IMR-90 (cell line): ENCODE results near the gene ACSL1. TPM values are rescaled to one million over a fixed set of nuclear protein-coding genes. Genes with fewer than 3 reads are reported as not detected.

Experiments used
- ATAC-seq: fragments of 200-7000 bp; cut with Tn5 transposase; 2 replicates; pipeline ENCODE4 v1.9.1; 2020; ENCODE audit warnings: low read depth, mild to moderate bottlenecking, moderate library complexity
- BruUV-seq: library from RNA; stranded (reverse); fragments of 400-500 nt; replicated peaks from 2 replicates; lab custom pipeline; 2021; lab: Mats Ljungman, UMichigan
- CTCF ChIA-PET: fragments of 300-600 bp; formaldehyde crosslinking; extraction: SDS; loops from one replicate; lab custom pipeline; 2021; ENCODE audit warnings: antibody characterized with exemption; lab: Yijun Ruan, JAX
- POLR2A ChIA-PET: fragments of 300-600 bp; sonication (Branson Sonifier 250); formaldehyde crosslinking; loops from one replicate; lab custom pipeline; 2022; ENCODE audit warnings: antibody characterized with exemption; ENCODE audit not compliant: unreplicated experiment; lab: Charles Lee
- DNase-seq: peaks from one replicate; pipeline ENCODE4 v3.0.0; 2013
- H2AFZ ChIP-seq: replicated peaks from 2 replicates; pipeline ENCODE3; 2013; ENCODE audit warnings: low read length, mild to moderate bottlenecking; ENCODE audit not compliant: poor library complexity
- H2AK5ac ChIP-seq: 2 replicates; pipeline ENCODE4 v1.6.1; 2013; ENCODE audit warnings: low read depth, low read length, inconsistent platforms
- H2AK9ac ChIP-seq: replicated peaks from 2 replicates; pipeline ENCODE3; 2013; ENCODE audit warnings: mild to moderate bottlenecking, low read depth, low read length, moderate library complexity; ENCODE audit not compliant: poor library complexity
- H2BK120ac ChIP-seq: 2 replicates; pipeline ENCODE4 v1.6.1; 2013; ENCODE audit warnings: low read depth, low read length, inconsistent platforms
- H2BK15ac ChIP-seq: 3 replicates; pipeline ENCODE4 v1.6.1; 2013; ENCODE audit warnings: low read depth, low read length, inconsistent platforms
- H2BK20ac ChIP-seq: 2 replicates; pipeline ENCODE4 v1.6.1; 2013; ENCODE audit warnings: low read depth, mild to moderate bottlenecking, inconsistent platforms, low read length, moderate library complexity
- H2BK5ac ChIP-seq: 2 replicates; pipeline ENCODE4 v1.6.1; 2013; ENCODE audit warnings: mild to moderate bottlenecking, low read depth, low read length, inconsistent platforms; ENCODE audit not compliant: poor library complexity, severe bottlenecking
- H3K14ac ChIP-seq: replicated peaks from 2 replicates; pipeline ENCODE4 v1.6.1; 2013; ENCODE audit warnings: low read depth, low read length, inconsistent platforms
- H3K18ac ChIP-seq: 2 replicates; pipeline ENCODE4 v1.6.1; 2013; ENCODE audit warnings: low read depth, low read length, control low read depth
- H3K23ac ChIP-seq: 2 replicates; pipeline ENCODE4 v1.6.1; 2013; ENCODE audit warnings: low read depth, low read length, inconsistent platforms
- H3K27ac ChIP-seq: 2 replicates; pipeline ENCODE4 v1.5.1; 2013; ENCODE audit warnings: mild to moderate bottlenecking, control low read depth, low read length; ENCODE audit not compliant: insufficient read depth
- H3K27me3 ChIP-seq: 2 replicates; pipeline ENCODE4 v1.6.1; 2013; ENCODE audit warnings: low read length; ENCODE audit not compliant: control insufficient read depth, insufficient read depth
- H3K36me3 ChIP-seq: 2 replicates; pipeline ENCODE4 v1.6.1; 2013; ENCODE audit warnings: low read length, mixed read lengths; ENCODE audit not compliant: control insufficient read depth, insufficient read depth
- H3K4ac ChIP-seq: 2 replicates; pipeline ENCODE4 v1.6.1; 2013; ENCODE audit warnings: low read depth, low read length, inconsistent platforms
- H3K4me1 ChIP-seq: 2 replicates; pipeline ENCODE4 v1.6.1; 2013; ENCODE audit warnings: low read length, mixed read lengths; ENCODE audit not compliant: control insufficient read depth, insufficient read depth
- H3K4me2 ChIP-seq: 2 replicates; pipeline ENCODE4 v1.6.1; 2013; ENCODE audit warnings: low read depth, mild to moderate bottlenecking, control low read depth, low read length, moderate library complexity
- H3K4me3 ChIP-seq: 2 replicates; pipeline ENCODE4 v1.5.1; 2013; ENCODE audit warnings: low read depth, mild to moderate bottlenecking, control low read depth, low read length, moderate library complexity; ENCODE audit not compliant: insufficient read depth
- H3K56ac ChIP-seq: 2 replicates; pipeline ENCODE4 v1.6.1; 2013; ENCODE audit warnings: low read length, inconsistent platforms; ENCODE audit not compliant: insufficient read depth; ENCODE audit errors: extremely low read depth
- H3K79me1 ChIP-seq, 2 experiments: 2 replicates each; pipeline ENCODE4 v1.6.1; 2013; ENCODE audit warnings: low read length in 2 of 2, inconsistent platforms in 1 of 2, low read depth in 1 of 2
- H3K9ac ChIP-seq: 2 replicates; pipeline ENCODE4 v1.6.1; 2013; ENCODE audit warnings: low read depth, low read length, control low read depth
- H3K9me1 ChIP-seq: 2 replicates; pipeline ENCODE4 v1.6.1; 2013; ENCODE audit warnings: low read length, inconsistent platforms; ENCODE audit not compliant: insufficient read depth
- H3K9me3 ChIP-seq: 2 replicates; pipeline ENCODE4 v1.6.1; 2013; ENCODE audit warnings: low read length; ENCODE audit not compliant: control insufficient read depth, insufficient read depth
- H4K20me1 ChIP-seq: 2 replicates; pipeline ENCODE4 v1.6.1; 2013; ENCODE audit warnings: low read length, inconsistent platforms; ENCODE audit not compliant: insufficient read depth
- H4K5ac ChIP-seq: 2 replicates; pipeline ENCODE4 v1.6.1; 2013; ENCODE audit warnings: mild to moderate bottlenecking, low read depth, low read length, control low read depth
- H4K8ac ChIP-seq, 2 experiments: 2 replicates each; pipeline ENCODE4 v1.6.1; 2013; ENCODE audit warnings: low read depth in 2 of 2, low read length in 2 of 2, control low read depth in 1 of 2, inconsistent platforms in 1 of 2
- H4K91ac ChIP-seq: 2 replicates; pipeline ENCODE4 v1.6.1; 2013; ENCODE audit warnings: low read depth, low read length, inconsistent platforms; ENCODE audit not compliant: insufficient read depth
- RFX5 ChIP-seq: IDR thresholded peaks from 2 replicates; pipeline ENCODE4 v1.8.0; 2012; ENCODE audit warnings: low read depth, mild to moderate bottlenecking, low read length, moderate library complexity
- WGBS, 2 experiments: methylation state at CpG; one replicate each; pipeline versions ENCODE4 v1.1.5 to v1.1.7; 2013; ENCODE audit warnings: missing lambda C conversion rate in 2 of 2; ENCODE audit not compliant: insufficient read length in 1 of 2; ENCODE audit errors: extremely low coverage in 2 of 2; 5-methylcytosine and 5-hydroxymethylcytosine counted together
- dilution Hi-C: fragments of 300-500 bp; cut with HindIII; formaldehyde crosslinking; loops from one replicate; pipeline ENCODE4 v1.14.3; 2018; ENCODE audit warnings: low sequenced_read_pairs; ENCODE audit not compliant: unreplicated experiment
- in situ Hi-C: fragments of 300-500 bp; cut with MboI; formaldehyde crosslinking; loops from 3 replicates; pipeline ENCODE4 v1.14.3; 2019; ENCODE audit warnings: low sequenced_read_pairs, inconsistent platforms, mixed read lengths
- intact Hi-C: fragments of 100-400 bp; cut with micrococcal nuclease; formaldehyde crosslinking; loops from 2 replicates; pipeline ENCODE4 v1.10.0; 2022
- polyA plus RNA-seq, 3 experiments: library from polyadenylated mRNA; depleted of rRNA; stranded (reverse); fragments of >200 nt; gene quantifications; 2 replicates each; pipeline ENCODE4 v1.2.3, GENCODE V29; 2012; ENCODE audit warnings: low replicate concordance in 1 of 3
- total RNA-seq: library from RNA; depleted of rRNA; stranded (reverse); fragments of >200 nt; gene quantifications from 2 replicates; pipeline ENCODE4 v1.2.3, GENCODE V29; 2012

ACSL1 gene
- total and polyA plus RNA-seq, 2 of the 4 experiments (the other 2 are of a cell fraction), result 14.4 to 26.0 TPM

DNA sequence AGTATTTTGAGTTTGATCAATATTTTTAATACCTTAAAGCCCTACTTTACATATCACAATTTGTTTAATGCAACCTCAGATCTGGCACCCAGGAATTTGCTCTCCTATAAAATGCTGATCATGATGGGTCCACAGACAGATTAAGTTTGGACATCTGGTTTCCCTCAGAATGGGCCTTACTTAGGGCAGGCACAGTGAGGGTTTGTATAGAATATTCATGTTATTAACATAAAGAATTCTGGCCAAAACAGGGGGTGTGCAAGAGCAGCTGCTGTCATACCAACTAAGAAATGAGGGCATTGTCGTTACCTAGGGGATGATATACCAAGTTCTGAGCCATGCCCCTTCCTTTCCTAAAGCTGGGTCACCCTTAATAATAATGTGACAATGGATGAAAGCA lies 54.4 kb downstream of the ACSL1 start:
- Histone ChIP-seq H3K4me2 (no peak overlapping the region), H3K9me3 (no peaks in the 10 kb centered on the region), H3K27ac (no peak overlapping the region), H4K8ac (no peak overlapping the region), H3K4me3 (no peak overlapping the region), H3K56ac (no peak overlapping the region), H4K91ac (no peak overlapping the region), H3K23ac (no peak overlapping the region), H3K36me3 (peaks cover 12% of the 10 kb centered on the region), H2BK20ac (no peak overlapping the region), H3K9ac (no peak overlapping the region), H3K27me3 (no peaks in the 10 kb centered on the region), H3K79me1 (no peaks in the 10 kb centered on the region), H2AFZ (no peak overlapping the region), H3K14ac (no peak overlapping the region), H4K20me1 (no peaks in the 10 kb centered on the region), H3K18ac (no peak overlapping the region), H2AK9ac (no peak overlapping the region), H3K9me1 (no peaks in the 10 kb centered on the region), H4K5ac (no peak overlapping the region), H2BK5ac (no peak overlapping the region), H3K4me1 (no peaks in the 10 kb centered on the region; the same call in 1 of the 2 replicates), H2BK120ac (no peak overlapping the region), H3K4ac (no peak overlapping the region), H2BK15ac (no peak overlapping the region), H2AK5ac (no peak overlapping the region)
- dilution Hi-C loops (no loop called here), intact Hi-C loops (no loop called here), in situ Hi-C loops (no loop called here)
- DNase-seq (no peak), ATAC-seq (no peak)
- POLR2A ChIA-PET, result no interaction called here
- no CpG with 5 or more reads among the region's 1 CpG for WGBS, 2 experiments
- no TSS peak for BruUV-seq
- CTCF ChIA-PET, result no interaction called here
- no peak for TF ChIP-seq RFX5
